Upper lobe of left lung (tissue), 4 donors: Measurements from ENCODE around the gene SMOC1.

ENCODE experiments used
- CTCF ChIP-seq, 6 experiments: fragments of 450-650 bp in 4 of 6; fragments of 200-600 bp in 2 of 6; sonication (generic) in 2 of 6; IDR thresholded peaks; one replicate each; pipeline ENCODE4 v1.5.1; 2016 to 2019; ENCODE audit warnings: antibody characterized with exemption in 6 of 6
- POLR2AphosphoS5 ChIP-seq, 2 donors: sonication (generic); formaldehyde crosslinking; IDR thresholded peaks; one replicate each; pipeline ENCODE4 v1.5.1; 2017; ENCODE audit warnings: antibody characterized with exemption in 2 of 2

- no peak for TF ChIP-seq CTCF (IDR thresholded peaks at IDR 0.05)
- no peak for TF ChIP-seq POLR2AphosphoS5 (IDR thresholded peaks at IDR 0.05)
Measured at GRCh38 chr14:70059545-70059944, 180.3 kb downstream of the SMOC1 start.
